Activated B cell treated with CpG ODN at 0.5 μM for 24 hours (primary cell): ENCODE data around the gene CCDC124. TPM values are rescaled to one million over a fixed set of nuclear protein-coding genes. Genes with fewer than 3 reads are reported as not detected.

ENCODE experiments used
- ATAC-seq: fragments of 200-7000 bp; cut with Tn5 transposase; one replicate; pipeline ENCODE4 v1.10.0; 2021; ENCODE audit warnings: low read depth, mild to moderate bottlenecking, moderate library complexity
- CTCF ChIA-PET: fragments of 350-600 bp; sonication (Branson Sonifier 250); formaldehyde crosslinking; loops from one replicate; lab custom pipeline; 2021; ENCODE audit warnings: antibody characterized with exemption; lab: Charles Lee
- POLR2A ChIA-PET: fragments of 350-600 bp; sonication (Branson Sonifier 250); formaldehyde crosslinking; loops from one replicate; lab custom pipeline; 2021; ENCODE audit warnings: antibody characterized with exemption; lab: Charles Lee
- DNase-seq: peaks from one replicate; pipeline ENCODE4 v3.0.0; 2022
- H3K27ac Mint-ChIP-seq: one replicate; pipeline ENCODE4 v1.8.0; 2020; ENCODE audit warnings: mixed read lengths
- H3K27me3 Mint-ChIP-seq: one replicate; pipeline ENCODE4 v1.8.0; 2021; ENCODE audit warnings: mixed read lengths
- H3K36me3 Mint-ChIP-seq: one replicate; pipeline ENCODE4 v1.8.0; 2021; ENCODE audit warnings: low read depth, mixed read lengths
- H3K4me1 Mint-ChIP-seq: one replicate; pipeline ENCODE4 v1.8.0; 2021; ENCODE audit warnings: mixed read lengths
- H3K4me3 Mint-ChIP-seq: one replicate; pipeline ENCODE4 v1.8.0; 2020; ENCODE audit warnings: mild to moderate bottlenecking, mixed read lengths
- H3K9me3 Mint-ChIP-seq: one replicate; pipeline ENCODE4 v1.8.0; 2020; ENCODE audit warnings: mixed read lengths
- intact Hi-C: fragments of 100-400 bp; cut with micrococcal nuclease; formaldehyde crosslinking; loops from one replicate; pipeline ENCODE4 v1.15.1; 2024
- total RNA-seq: library from RNA; stranded (reverse); gene quantifications from 2 replicates; pipeline ENCODE4 v1.2.3, GENCODE V29; 2022
- TF ChIP-seq, protein P1 (sequence below): fragments of 200-600 bp; IDR thresholded peaks from one replicate; pipeline ENCODE4 v1.8.0; 2022; ENCODE audit warnings: antibody characterized with exemption, mild to moderate bottlenecking

CCDC124 gene
- total RNA-seq, 1 donor from 2014 or later: 49.9 TPM

DNA sequence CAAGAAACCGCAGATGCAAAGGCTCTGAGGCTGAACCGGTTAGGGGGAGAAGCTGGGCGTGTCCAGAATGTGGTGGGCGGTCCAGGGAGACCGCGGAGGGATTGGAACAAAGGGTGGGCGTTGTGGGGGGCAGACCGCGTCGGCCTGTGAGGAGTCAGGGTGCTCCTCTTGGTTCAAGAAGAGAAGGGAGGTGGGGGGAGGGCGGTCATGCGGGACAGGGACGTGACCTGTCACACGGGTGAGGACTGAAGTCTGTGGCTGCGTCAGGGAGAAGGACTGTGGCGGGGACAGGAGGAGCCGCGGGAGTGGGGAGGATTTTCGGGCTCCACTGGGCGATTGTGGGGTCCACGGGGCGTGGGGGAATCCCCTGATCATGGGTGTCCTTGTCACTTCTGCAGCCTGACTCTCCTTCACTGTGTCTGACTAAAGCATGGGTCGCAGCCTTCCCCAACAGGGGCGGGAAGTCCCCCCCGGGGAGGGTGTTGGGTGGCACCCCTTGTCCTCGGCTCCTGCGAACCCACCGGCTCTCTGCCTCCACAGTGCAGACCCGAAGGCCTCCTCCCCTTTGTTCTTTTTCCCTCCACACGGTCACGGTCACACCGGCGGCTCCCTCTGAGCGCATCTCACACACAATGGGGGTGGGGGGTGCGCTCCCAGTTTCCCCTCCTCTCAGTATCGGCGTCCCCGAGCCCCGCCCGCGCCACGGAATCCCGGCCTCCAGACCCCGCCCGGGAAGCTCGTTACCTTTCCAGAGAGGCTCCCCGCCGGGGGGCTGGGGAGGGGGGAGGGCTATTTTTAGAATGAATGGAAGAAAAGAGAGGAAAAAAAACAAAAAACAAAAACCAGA is 17.7 kb downstream of the CCDC124 start:
- ATAC-seq (peak; percentile 3), DNase-seq (peak; percentile 40)
- H3K36me3 Mint-ChIP-seq: no peaks in the 10 kb centered on the region
- TF ChIP-seq, protein P1, sequence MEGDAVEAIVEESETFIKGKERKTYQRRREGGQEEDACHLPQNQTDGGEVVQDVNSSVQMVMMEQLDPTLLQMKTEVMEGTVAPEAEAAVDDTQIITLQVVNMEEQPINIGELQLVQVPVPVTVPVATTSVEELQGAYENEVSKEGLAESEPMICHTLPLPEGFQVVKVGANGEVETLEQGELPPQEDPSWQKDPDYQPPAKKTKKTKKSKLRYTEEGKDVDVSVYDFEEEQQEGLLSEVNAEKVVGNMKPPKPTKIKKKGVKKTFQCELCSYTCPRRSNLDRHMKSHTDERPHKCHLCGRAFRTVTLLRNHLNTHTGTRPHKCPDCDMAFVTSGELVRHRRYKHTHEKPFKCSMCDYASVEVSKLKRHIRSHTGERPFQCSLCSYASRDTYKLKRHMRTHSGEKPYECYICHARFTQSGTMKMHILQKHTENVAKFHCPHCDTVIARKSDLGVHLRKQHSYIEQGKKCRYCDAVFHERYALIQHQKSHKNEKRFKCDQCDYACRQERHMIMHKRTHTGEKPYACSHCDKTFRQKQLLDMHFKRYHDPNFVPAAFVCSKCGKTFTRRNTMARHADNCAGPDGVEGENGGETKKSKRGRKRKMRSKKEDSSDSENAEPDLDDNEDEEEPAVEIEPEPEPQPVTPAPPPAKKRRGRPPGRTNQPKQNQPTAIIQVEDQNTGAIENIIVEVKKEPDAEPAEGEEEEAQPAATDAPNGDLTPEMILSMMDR: no peak
- H3K27ac Mint-ChIP-seq: peak overlapping the region; percentile 18
- peaks cover 60% of the 10 kb centered on the region for H3K4me1 Mint-ChIP-seq
- ChIA-PET CTCF (interaction anchor here (1.3 to 5.3 kb wide), 3 partner anchors 12 to 46 kb away, joined by 4 to 17 read pairs (median 10); partner anchors contain the start of gene CCDC124), POLR2A (interaction anchor here (0.6 to 1.6 kb wide), 8 partner anchors 15 to 882 kb away, joined by 3 to 8 read pairs (median 4); partner anchors contain the start of genes CCDC124 and RPL18A)
- peak overlapping the region; percentile 74 for H3K4me3 Mint-ChIP-seq
- no peaks in the 10 kb centered on the region for H3K9me3 Mint-ChIP-seq
- intact Hi-C loops: no loop called here
- H3K27me3 Mint-ChIP-seq: peaks cover 25% of the 10 kb centered on the region

DNA sequence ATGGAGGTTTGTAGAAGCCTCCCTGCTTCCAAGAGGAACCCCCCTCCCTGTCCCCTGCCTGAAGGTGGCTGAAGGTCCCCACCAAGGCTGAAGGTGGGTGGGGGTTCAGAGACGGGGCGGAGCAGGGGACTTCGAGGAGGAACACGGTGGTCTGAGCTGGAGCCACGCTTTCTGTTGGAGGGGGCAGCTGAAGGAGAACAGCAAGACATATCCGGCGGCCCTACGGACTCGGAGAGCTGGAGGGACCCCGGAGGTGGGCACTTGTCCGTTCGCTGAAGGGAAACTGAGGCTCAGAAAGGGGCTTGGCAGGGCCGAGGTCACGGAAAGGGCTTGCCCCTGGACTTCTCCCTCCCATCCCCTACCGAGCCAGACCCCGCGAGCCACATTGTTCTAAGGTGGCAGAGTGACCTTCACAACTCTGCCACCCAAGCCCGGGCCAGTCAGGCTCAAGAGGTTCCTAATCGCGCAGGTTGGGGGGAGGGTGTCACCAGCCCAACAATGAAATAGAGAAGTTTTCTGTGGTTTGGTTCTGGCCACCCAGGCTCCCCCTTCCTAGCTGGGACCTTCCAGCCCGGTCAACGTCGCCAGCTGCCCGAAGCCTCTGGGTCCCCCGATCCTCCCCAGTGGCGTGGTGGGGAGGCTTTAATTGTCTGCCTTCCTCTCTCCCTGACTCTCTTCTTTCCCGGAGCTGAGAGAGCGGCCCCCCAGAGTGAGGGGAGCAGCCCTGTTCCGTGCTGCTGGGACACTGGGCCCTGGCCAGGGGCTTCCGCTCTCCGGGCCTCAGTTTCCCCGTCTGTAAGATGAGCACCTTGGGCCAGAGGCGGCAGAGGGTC is 18.6 kb downstream of the CCDC124 start:
- Mint-ChIP-seq H3K9me3 (no peaks in the 10 kb centered on the region), H3K36me3 (no peaks in the 10 kb centered on the region), H3K27ac (no peak overlapping the region), H3K4me3 (peak overlapping the region; percentile 63), H3K27me3 (peaks cover 25% of the 10 kb centered on the region), H3K4me1 (peaks cover 52% of the 10 kb centered on the region)
- CTCF ChIA-PET: interaction anchor here (1.7 to 5.3 kb wide), 2 partner anchors 13 to 45 kb away, joined by 10 to 17 read pairs; no protein-coding TSS in a partner anchor
- intact Hi-C loops: no loop called here
- ATAC-seq (no peak), DNase-seq (no peak)
- POLR2A ChIA-PET: interaction anchor here (0.5 to 1.6 kb wide), 4 partner anchors 28 to 881 kb away, joined by 3 to 8 read pairs (median 4); partner anchors contain the start of gene RPL18A
- TF ChIP-seq, protein P1: no peak

- CTCF ChIA-PET: interaction anchor here (1.7 to 5.3 kb wide), 2 partner anchors 14 to 45 kb away, joined by 10 to 17 read pairs; no protein-coding TSS in a partner anchor
- no peak for ATAC-seq
Observed at GRCh38 chr19:17951990-17952976, 19.5 kb downstream of the CCDC124 start.

GRCh38 chr19:17953316-17953801 is 20.5 kb downstream of the CCDC124 start:
- Mint-ChIP-seq H3K27me3 (peaks cover 37% of the 10 kb centered on the region), H3K9me3 (no peaks in the 10 kb centered on the region), H3K4me1 (peaks cover 40% of the 10 kb centered on the region), H3K27ac (no peak overlapping the region), H3K4me3 (no peak overlapping the region), H3K36me3 (no peaks in the 10 kb centered on the region)
- ChIA-PET CTCF (no interaction called here), POLR2A (interaction anchor here (1.2 kb wide), 1 partner anchor 94 kb away, joined by 3 read pairs; the partner anchor contains the start of gene RPL18A)
- TF ChIP-seq, protein P1: no peak
- DNase-seq (no peak), ATAC-seq (no peak)
- intact Hi-C loops: no loop called here

More at GRCh38 chr19:17951990-17952976, 19.5 kb downstream of the CCDC124 start:
- peaks cover 42% of the 10 kb centered on the region for H3K4me1 Mint-ChIP-seq
- DNase-seq: no peak
- H3K27me3 Mint-ChIP-seq: peaks cover 30% of the 10 kb centered on the region
- H3K9me3 Mint-ChIP-seq: no peaks in the 10 kb centered on the region
- H3K4me3 Mint-ChIP-seq: peak overlapping the region; percentile 63
- no peaks in the 10 kb centered on the region for H3K36me3 Mint-ChIP-seq
- POLR2A ChIA-PET: interaction anchor here (0.5 to 1.2 kb wide), 2 partner anchors 27 to 93 kb away, joined by 3 to 4 read pairs; partner anchors contain the start of gene RPL18A
- intact Hi-C loops: no loop called here
- TF ChIP-seq, protein P1: no peak
- no peak overlapping the region for H3K27ac Mint-ChIP-seq
